NCI-H1436 treated with DMSO at 0.1 percent for 48 hours (cell line): ENCODE data around the gene NRIP3.
A peak's percentile ranks its signal among the peaks of the same experiment; 100 is the strongest.
"Not testable (repeated sequence)": the region's sequence is repeated elsewhere in the genome, so short reads cannot be mapped to it uniquely, and the experiment has no call there.

ENCODE experiments used
- DNase-seq: peaks from one replicate; lab custom pipeline; 2025; lab: John Stamatoyannopoulos, UW

The NRIP3 gene

DNA sequence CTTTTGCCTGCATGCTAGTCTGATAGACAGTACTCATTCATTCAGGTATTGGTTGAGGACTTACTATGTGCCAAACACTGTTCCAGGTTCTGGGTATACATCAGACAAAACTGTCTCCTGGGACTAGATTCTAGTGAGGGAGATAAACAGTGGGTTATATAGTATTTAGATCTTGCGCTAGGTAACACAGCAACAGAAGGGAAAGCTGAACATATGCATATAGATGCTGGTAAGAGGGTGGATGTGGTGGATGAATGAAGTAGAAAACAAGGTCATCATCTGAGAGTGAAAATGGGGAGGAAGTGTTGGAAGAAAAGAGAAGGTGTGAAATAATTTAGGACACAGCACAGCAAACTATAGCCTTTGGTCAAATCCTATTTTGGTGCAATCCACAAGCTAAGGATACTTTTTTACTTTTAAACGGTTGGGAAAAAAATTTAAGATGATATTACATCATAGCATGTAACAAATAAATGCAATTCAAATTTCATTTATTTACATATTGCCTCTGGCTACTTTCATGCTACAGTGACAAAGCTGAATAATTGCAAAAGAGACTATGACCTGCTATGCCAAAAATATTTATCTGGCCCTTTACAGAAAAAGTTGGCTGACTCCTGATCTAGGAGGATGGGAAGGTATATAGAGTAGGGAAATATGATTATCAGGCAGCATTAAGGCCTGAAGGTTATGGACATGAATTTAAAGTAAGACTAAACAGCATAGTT, 32.4 kb downstream of the NRIP3 start:
- DNase-seq, result no peak

DNA sequence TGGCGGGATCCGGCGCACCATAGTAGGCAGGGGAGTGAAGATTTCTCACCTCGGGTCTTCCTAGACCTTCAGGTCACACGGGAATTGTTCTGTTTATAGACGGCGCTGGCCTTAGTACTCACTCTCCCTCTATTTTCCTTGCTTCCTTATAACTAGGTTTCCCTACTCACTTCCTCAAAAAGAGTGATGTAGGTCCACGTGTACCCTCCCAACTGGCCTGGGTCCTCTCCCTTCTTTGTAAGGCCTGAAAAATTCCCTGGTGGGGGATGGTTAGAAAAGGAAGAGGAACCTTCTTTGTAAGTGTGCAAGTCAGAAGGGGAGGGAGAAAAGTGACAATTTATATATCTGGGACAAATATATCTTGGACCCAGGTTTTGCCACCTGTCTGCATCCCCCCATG, 36.6 kb downstream of the NRIP3 start:
- no peak for DNase-seq

DNA sequence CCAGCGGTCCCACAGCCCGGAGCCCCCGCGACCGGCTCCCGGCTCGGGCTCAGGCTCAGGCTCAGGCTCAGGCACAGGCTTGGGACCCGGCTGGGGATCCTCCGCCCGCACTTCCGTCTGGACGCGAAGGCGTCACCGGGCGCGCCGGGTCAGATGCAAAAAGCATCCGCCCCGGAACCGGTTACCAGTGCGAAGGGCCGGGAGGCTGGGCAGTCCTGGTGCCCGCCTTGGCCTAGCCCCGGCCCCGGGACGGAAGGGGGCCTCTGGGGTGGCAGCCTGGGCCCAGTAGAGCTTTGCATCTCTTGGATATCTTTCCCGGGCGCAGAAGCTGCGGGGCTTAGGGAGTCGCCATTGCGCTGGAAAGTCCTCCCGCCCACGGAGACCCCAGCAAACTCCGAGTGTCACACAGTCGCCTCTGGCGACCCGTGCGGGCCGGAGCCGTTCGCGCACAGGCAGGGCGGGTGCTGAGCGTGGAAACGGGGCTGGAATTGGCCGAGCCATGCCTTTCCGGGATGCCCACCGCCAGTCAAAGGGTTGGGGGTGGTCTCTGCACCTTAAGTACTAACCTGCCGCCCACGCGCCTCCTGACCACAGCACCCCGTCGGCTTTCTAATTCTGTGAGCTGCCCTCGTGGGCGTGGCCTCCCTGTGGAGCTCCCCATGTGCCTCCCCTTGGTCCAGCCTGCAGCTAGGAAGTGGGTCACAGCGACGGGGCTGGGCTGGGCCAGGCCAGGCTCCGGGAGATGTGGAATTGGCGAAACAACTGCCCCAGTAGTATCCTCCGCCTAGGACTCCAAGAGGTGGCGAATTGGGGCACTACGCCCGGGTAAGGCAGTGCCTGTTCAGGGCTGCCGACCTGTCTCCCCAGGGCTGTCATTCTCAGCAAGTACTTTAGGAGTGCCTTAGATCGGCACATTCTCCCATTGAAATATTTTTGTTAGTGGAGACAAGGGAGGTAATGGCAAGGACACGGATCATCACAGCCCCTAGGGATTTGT, 39.2 kb downstream of the NRIP3 start, which contains the start of gene TMEM9B:
TSS of gene TMEM9B (minus strand) at position 119 of the 997 bp plus-strand sequence. CDS start 129 bp downstream, outside the sequence.
- peak; percentile 4 for DNase-seq

DNA sequence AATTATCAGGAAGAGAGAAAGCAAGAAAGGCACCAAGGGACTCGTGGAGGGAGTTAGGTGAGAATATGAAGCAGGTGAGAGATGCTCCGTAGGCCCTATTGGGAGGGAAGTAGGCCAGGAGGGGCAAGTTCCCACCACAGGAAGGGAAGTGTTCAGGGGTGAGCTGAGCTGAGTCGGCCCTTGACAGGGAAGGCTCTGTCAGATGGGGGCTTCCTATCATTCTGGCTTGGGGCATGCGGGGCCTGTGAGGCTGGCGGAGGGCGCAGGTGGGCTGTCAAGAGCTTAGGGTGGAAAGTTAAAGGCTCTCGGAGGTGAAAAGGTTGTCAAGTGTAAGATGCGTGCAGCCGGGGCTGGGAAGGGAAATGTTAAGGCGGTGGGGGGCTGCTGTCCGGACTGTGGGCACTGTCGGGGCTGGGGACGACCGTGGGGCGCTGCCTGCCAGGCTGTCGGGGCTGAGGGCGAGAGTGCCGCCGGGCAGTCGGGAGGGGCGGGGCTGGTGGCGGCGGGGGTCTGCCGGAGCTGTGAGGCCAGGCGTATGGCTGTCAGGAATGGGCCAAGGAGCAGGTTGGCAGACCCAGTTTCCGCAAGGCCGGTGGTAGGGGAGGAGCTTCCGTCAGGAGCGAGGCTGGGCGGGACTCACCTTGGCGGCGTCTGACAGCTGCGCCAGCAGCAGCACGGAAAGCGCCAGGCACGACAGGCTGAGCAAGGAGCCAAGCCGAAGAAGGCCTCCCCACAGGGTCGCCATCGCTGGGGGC, 40.1 kb downstream of the NRIP3 start:
- DNase-seq, result peak; percentile 4

DNA sequence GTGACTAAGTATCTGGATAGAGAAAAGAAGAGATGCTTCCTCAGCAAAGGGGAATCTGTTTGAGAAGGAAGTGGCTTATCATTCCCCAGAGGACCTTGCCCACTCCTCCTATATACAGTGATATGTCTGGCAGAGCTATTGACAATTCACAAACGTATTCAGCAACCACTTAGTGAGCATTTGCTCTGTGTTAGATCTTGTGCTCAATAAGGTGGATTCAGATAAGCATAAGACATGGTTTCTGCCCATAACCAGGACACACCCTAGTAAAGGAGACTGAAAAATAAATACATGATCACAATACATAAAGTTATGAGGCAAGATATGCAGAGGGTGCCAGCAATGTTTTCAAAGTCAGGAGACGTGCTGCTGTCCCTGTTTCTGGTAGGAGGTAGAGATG, 41.0 kb downstream of the NRIP3 start:
- no peak for DNase-seq

DNA sequence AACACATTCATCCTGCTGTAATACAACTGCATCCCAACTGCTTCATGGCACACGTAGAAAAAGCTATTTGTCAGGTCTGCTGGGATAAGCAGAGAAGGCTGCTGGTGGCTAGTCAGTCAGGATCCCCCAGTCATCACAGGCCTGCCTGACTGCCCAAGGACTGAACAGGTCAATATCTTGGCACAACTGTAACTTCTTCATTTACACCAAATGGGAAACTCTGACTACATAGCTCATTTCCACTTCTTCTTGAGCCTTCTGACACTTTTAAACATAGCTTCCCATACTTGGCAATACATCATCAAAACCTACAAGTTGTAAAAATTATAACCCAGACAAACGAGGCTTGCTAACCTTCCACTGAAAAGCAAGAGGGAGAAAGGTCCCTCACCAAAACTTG, 42.4 kb downstream of the NRIP3 start:
- no peak for DNase-seq

DNA sequence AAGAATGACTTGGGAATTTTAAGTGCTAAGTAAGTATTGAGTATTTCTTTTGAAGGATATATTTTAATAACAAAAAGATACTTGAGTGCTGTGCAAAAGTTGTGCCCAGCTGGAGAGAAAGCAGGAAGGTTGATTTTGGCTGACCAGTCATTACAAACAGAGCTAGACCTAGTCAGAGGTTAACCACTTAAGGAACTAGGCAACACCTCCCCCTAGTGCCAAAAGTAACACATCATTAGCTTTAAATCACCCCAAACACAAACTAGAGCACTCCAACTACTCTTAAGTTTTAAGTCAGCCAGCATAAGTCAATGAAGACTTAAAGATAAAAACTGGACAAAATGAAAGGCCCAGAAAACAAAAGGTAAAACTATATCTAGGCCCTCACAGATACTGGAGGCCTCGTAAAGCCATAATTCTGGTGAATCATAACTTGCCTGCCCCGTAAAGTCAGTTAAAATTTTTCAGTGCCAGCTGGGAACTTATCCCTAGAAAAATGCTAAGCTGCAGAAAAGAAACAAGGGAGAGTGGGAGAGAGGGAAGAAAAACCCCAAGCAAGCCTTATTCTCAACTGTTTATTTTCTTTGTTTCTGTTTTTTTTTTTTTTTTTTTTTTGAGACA, 44.1 kb downstream of the NRIP3 start:
- no peak for DNase-seq

DNA sequence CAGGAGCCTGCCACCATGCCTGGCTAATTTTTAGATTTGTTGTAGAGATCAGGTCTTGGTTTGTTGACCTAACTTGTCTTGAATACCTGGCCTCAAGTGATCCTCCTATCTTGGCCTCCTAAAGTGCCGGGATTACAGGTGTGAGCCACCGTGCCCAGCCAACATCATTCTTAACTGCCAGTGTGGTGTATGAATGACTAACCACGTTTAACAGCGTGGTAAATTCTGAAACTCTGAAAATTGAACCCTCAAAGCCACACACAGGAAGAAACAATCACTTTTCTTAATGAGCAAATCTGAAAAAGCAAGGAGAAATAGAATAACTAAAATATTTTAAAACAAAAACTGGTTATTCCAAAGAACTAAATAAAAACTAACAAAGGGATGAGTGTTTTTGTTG, 46.9 kb downstream of the NRIP3 start:
- no peak for DNase-seq

DNA sequence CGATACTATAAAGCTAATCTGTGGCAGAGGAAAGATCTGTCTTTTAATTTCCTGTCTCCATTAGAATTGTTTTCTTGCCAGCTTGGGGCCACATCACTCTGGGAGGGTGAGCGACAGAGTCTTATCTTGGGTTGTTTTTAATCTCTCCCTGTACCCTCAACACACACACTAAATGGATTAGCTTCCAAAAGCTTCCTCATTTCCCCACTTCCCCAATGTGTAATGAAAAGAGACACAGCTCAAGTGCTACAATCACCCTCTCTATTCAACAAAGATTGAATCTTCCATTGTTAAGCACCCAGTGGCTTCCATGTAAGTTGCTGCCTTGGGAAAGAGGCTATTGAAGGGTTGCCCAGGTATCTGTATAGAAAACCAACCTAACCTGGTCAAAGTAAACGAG, 54.9 kb downstream of the NRIP3 start:
- no peak for DNase-seq

DNA sequence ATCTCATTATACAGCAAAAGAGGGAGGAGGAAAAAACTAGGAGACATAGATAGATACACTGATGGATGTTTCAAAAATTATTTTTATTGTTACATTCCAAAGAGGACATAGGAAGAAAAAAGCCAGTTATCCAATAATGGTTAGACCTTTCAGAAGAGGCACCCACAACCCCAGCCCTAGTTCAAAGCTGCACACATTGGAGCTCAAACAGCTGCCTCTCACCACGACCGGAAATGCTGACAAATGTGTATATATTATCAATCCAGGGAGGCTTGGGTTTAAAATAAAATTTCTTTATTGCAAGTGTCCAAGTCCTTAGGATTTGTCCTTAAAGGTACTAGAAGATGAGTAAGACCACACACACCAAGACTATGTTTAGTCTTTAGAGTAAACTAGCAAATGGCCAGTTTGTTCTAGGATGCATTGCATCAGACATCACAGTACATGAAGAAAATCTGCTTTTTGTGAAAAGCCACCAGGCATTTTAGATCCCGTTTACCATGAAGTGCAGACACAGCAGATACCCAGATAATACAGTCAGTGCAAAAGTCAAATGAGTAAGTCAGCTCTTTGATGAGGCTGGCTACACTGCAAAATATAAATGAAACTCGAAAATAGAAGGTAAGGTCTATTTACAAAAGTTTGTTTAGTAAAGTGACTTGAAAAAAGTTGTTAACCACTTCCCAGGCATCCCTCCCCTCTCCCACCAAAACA, 56.4 kb downstream of the NRIP3 start:
- no peak for DNase-seq

DNA sequence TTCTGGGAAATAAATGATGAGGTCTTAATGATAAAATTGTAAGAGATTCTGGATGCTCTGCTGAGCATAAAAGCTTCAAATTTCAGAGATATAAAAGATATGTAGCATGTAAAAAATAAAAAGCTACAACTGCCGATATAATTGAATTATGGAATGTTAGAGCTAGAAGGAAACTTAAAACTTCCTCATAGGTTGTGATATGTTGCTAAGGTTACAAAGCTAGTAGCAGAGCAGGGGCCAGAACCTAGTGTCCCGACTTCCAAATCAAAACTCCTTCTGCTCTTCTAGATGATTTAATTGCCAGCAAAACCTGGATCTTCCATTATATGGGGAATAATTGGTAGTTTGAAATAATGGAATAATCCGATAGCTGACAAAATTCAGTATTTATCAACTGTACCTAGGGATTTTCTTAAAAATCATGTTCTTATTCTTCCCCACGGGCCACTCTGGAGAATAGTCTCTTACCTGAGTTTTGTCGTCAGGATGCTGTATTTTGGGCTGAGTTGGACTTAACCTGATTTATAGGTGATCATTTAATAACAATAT, 61.2 kb downstream of the NRIP3 start, which contains the start of gene ASCL3:
TSS of gene ASCL3 (minus strand) at position 499 of the 549 bp plus-strand sequence. CDS start 4,855 bp downstream, outside the sequence.
- no peak for DNase-seq

DNA sequence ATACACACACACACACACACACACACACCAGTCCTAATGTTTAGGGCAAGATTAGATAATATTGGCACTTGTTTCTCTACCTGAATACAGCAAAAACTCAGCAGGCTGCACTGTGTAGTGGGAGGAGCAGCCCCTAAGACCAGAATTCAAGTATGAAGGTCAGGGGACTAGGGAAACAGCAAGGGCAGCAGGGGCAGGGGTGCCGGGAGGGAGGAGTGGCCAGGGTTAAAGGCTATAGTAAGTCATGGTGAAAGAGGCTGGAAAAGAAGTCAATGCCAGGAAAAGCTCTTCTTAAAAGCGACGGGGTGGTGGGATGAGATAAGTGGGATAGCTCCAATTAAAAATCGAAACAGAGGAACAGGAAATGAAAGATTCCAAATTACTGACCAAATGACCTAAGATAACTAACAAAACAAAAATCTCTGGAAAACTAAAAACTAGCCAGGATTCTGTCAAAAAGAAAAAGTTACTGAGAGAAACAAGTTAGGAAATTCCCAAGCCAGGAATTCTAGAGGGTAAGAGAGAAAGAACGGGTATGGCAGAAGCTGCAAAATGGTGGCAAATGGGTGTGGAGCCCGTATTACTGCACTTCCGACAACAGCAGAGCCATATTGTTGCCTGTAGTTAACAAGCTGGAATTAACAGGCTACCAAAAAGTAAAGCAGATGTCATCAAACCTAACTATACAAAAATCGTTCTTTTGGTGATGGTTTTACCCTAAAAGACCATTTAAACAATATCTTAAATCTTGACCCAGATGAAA, 62.3 kb downstream of the NRIP3 start:
- DNase-seq, result no peak

DNA sequence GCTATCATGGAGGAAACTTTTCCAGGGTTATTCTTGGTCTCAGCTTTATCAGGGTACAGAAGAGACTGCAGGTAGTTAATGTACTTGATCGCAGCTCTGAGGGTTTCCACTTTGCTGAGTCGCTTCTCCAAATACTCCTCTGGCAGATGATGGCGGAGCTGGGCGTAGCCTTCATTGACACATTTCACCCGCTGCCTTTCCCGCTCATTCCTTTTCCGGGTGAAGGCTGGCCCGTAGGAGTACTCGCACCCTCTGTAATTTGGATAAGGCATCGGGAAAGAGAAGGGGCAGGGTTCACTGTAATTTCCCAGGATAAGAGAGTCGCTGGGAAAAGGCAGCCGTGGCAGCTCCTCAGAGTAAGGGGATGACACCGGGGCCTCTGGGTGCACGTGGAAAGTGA, 66.1 kb downstream of the NRIP3 start:
- no peak for DNase-seq

DNA sequence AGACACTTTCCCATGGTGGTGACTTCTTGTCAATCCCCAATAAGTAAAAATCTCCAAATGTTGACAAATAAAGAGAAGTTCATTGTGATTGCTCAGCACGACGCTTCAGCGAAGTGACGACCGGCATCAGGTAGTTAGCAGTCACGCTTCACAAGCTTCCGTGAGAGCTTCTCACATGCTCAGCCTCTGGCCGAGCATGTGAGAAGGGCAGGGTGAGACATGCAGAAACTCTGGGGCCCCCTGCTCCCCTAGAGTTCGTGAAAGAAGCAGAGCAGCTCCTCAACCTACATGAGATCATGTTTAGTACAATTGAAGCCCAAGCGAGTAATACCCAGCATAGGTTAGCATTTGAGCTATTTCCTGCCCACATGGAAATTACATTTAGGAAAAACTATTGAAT, 66.6 kb downstream of the NRIP3 start:
- DNase-seq, result no peak

DNA sequence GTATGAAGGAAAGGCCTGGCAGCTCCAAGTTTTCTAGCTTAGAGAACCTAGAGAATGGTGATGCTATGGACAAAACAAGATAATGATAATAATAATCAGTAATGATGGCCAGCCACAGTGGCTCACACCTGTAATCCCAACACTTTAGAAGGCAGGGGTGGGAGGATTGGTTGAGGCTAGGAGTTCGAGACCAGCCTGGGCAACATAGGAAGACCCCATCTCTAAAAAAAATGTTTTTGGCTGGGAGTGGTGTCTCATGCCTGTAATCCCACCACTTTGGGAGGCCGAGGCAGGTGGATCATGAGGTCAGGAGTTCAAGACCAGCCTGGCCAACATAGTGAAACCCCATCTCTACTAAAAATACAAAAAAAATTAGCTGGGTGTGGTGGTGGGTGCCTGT, 68.0 kb downstream of the NRIP3 start:
- not testable (repeated sequence) for DNase-seq

DNA sequence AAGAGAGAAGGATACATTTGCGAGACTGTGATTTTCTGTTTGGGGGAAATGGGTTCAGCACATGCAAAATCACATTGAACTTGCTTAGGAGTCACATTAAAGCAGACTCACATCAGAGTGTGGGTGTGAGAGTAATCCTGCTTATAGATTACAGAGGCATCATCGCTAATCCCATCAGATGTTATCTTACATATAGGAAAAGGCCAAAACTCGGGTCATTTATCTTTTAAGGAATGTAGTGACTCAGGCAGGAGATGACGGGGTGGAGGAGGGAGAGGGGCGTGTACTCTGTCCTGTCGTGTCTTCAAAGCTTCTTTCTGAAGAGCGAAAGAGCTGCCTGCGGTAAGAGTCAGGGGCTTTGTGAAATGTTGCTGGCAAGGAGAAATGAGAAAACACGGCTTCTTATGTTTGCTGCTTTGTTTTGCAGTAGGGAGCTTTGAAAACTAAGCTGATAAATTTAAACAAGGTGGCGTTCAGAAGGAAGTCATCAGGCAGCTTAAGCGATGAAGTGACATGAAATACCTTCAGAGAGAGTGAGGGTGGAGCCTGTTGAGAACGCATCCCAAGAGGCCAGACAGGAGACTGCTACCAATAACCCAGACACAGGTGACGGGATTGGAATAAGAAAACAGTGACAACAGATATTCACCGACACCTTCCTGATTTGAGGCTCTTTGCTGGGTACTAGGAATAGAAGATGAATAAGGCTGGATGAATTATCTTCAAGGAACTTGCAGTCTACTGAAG, 68.9 kb downstream of the NRIP3 start:
- DNase-seq, result no peak

DNA sequence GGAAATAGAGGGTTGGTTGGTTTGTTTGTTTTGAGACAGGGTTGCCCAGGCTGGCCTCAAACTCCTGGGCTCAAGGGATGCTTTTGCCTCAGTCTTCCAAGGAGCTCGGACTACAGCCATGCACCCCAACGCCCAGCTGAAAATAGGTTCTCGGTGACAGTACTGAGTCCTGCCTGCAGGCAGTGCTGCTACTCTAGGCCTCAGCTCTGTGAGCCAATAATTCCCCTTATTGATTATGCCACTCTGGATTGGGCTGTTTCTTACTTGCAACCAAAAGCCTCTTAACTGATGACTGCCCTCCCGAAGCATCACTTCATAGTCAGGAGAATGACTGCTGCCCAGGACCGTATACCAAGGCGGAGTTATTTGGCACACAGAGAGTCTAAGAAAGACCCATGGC, 69.9 kb downstream of the NRIP3 start:
- DNase-seq, result no peak

DNA sequence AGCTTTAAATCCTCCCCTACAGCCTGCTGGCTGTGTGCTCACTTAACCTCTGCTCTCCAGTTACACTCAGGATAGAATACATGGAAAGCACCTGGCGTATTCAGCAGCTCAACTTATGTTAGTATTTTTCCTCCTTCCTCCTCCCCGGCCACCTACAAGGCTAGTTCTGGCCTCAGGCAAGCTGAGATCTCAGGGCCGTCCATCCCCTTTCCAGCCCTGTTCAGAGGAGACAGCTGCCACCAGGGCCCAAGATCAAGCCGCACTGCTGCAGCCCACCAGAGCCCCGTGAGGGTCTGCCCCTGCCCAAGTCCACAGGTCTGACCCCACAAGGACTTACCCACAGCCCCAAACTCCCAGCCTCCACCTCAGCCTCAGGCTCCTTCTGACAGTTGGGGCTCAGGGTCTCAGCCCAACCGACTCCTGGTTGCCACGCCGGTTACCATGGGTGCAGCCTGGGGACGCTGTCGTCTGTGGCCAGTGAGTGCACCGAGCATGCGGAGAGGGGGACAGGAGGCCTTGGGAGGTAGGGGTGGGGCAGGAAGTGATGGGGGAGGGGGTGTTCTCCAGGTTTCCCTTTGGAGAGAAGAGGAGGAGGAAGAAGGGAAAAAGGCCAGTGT, 71.1 kb downstream of the NRIP3 start, which contains the start of gene C11orf16:
TSS of gene C11orf16 (minus strand) at position 384 of the 617 bp plus-strand sequence. CDS start 639 bp downstream, outside the sequence.
- no peak for DNase-seq
